WERI-Rb-1 (cell line): ENCODE data around the gene USP37.
"Not testable (repeated sequence)": the region's sequence is repeated elsewhere in the genome, so short reads cannot be mapped to it uniquely, and the experiment has no call there.

ENCODE experiments used
- DNase-seq: peaks from one replicate; pipeline ENCODE4 v3.0.0-alpha.2; 2020
- H3K27ac ChIP-seq: fragments of 250-450 bp; sonication (Bioruptor Pico); 2 replicates; pipeline ENCODE4 v1.5.1; 2020; ENCODE audit warnings: mild to moderate bottlenecking, moderate library complexity
- H3K27me3 ChIP-seq: fragments of 250-450 bp; sonication (Bioruptor Pico); 2 replicates; pipeline ENCODE4 v1.5.1; 2021; ENCODE audit warnings: mild to moderate bottlenecking, low read depth, moderate library complexity; ENCODE audit not compliant: insufficient read depth, severe bottlenecking
- H3K36me3 ChIP-seq: fragments of 250-450 bp; sonication (Bioruptor Pico); 2 replicates; pipeline ENCODE4 v1.5.1; 2020; ENCODE audit warnings: mild to moderate bottlenecking, moderate library complexity
- H3K4me3 ChIP-seq: 2 replicates; pipeline ENCODE4 v1.5.1; 2011; ENCODE audit warnings: low read depth, mild to moderate bottlenecking, control low read depth, low read length
- H3K9me3 ChIP-seq: fragments of 250-450 bp; sonication (Bioruptor Pico); 2 replicates; pipeline ENCODE4 v1.5.1; 2021; ENCODE audit warnings: mild to moderate bottlenecking, moderate library complexity; ENCODE audit not compliant: severe bottlenecking
- CTCF ChIP-seq: IDR thresholded peaks from 2 replicates; pipeline ENCODE4 v1.5.1; 2011; ENCODE audit warnings: low read depth, mild to moderate bottlenecking, control low read depth, inconsistent platforms, low read length

Gene USP37

GRCh38 chr2:218558986-218559385 lies 9.2 kb downstream of the USP37 start:
- DNase-seq: no peak
- no peak overlapping the region for H3K4me3 ChIP-seq
- H3K36me3 ChIP-seq: peaks cover 86% of the 10 kb centered on the region
- TF ChIP-seq CTCF: no peak
- H3K27ac ChIP-seq: no peak overlapping the region
- H3K9me3 ChIP-seq: no peaks in the 10 kb centered on the region
- no peaks in the 10 kb centered on the region for H3K27me3 ChIP-seq

- no peak overlapping the region for H3K27ac ChIP-seq
- H3K36me3 ChIP-seq: peaks cover 88% of the 10 kb centered on the region
- no peaks in the 10 kb centered on the region for H3K27me3 ChIP-seq
- TF ChIP-seq CTCF: no peak
- H3K4me3 ChIP-seq: no peak overlapping the region
- DNase-seq: no peak
- no peaks in the 10 kb centered on the region for H3K9me3 ChIP-seq
Measured at GRCh38 chr2:218557941-218558340, 10.2 kb downstream of the USP37 start.

- no peak for TF ChIP-seq CTCF
- H3K27ac ChIP-seq: no peak overlapping the region
- H3K27me3 ChIP-seq: no peaks in the 10 kb centered on the region
- no peaks in the 10 kb centered on the region for H3K9me3 ChIP-seq
- no peak overlapping the region for H3K4me3 ChIP-seq
- no peak for DNase-seq
- H3K36me3 ChIP-seq: peaks cover 90% of the 10 kb centered on the region
Measured at GRCh38 chr2:218555527-218555926, 12.6 kb downstream of the USP37 start.

- not testable (repeated sequence) for H3K27ac ChIP-seq, H3K9me3 ChIP-seq, DNase-seq, H3K27me3 ChIP-seq, H3K4me3 ChIP-seq
- H3K36me3 ChIP-seq: peaks cover 87% of the 10 kb centered on the region
Measured at GRCh38 chr2:218554225-218554624, 13.9 kb downstream of the USP37 start.

- Histone ChIP-seq H3K27me3 (no peaks in the 10 kb centered on the region), H3K9me3 (no peaks in the 10 kb centered on the region), H3K27ac (no peak overlapping the region), H3K36me3 (peaks cover 70% of the 10 kb centered on the region), H3K4me3 (no peak overlapping the region)
- DNase-seq: no peak
- TF ChIP-seq CTCF: no peak
Measured at GRCh38 chr2:218547978-218548377, 20.2 kb downstream of the USP37 start.

- no peak for TF ChIP-seq CTCF
- no peak for DNase-seq
- Histone ChIP-seq H3K27me3 (no peaks in the 10 kb centered on the region), H3K9me3 (no peaks in the 10 kb centered on the region), H3K27ac (no peak overlapping the region), H3K36me3 (peaks cover 65% of the 10 kb centered on the region), H3K4me3 (no peak overlapping the region)
Measured at GRCh38 chr2:218547511-218547910, 20.6 kb downstream of the USP37 start.
